Kidney tubule cell (primary cell): Measurements from ENCODE around the gene SRXN1.

Experiments
- DNase-seq: peaks from one replicate; pipeline ENCODE4 v3.0.0-alpha.2; 2018; ENCODE audit warnings: low spot score

The SRXN1 gene

DNA sequence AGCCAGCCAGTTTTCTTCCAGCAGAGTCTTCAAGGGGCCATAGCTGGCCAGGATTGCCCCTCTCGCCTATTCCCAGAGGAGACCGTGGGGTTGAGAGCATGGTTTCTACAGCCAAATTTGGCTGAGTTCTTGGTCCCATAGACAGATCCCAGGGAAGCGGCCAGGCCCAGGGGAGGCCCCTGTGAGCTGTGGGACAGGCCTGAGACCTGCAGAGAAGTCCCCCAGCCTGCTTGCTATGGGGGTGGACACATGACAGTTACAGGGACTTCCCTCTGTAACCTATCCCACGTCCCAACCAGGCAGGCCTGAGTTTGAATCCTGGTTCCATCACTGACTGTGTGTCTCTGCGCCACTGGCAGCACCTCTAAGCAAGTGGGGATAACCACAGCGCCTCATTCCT is 45.5 kb downstream of the SRXN1 start:
- DNase-seq = no peak

DNA sequence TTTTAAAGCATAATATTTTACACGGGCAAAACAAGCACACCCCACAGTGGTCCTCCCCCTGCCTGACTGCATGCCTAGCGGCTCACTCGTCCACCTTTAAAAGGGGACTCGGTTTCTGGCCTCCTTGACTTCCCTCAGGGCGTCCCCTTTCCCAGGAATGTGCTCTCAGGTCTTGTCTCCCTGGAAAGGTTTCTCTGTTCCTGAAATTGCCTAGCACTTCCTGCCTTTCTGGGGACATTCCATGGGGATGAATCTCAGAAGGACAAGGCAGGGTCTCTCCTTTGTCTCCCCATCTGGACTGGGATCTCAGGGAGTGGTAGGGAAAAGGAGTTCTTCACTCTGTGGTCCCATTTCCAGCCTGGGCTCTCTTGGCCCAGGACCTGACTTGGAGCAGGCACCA is 47.8 kb downstream of the SRXN1 start:
- peak; percentile 35 for DNase-seq

DNA sequence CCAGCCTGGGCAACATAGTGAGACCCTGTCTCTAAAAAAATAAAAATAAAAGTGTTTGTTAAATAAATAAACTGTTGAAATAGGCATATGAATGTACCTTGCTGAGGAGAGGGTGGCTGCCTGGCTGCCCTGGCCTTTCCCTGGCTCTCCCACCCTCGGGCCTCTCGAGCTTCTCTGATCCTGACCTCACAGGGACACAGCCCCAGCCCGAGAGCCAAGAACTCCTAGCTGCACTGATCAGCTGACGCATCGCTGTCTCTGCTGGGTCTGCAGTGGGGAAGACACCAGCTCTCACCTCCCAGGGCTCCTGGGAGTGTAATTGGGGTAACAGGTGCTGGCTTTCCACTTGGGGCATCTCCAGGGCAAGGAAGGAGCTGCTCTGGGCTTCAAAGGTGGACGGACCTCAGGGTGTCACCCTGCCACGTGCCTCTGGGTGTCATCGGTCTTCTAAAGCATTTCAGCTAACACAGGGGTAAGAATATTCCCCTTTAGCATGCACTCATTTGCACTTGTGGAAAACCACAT is 49.8 kb downstream of the SRXN1 start:
- DNase-seq = no peak

DNA sequence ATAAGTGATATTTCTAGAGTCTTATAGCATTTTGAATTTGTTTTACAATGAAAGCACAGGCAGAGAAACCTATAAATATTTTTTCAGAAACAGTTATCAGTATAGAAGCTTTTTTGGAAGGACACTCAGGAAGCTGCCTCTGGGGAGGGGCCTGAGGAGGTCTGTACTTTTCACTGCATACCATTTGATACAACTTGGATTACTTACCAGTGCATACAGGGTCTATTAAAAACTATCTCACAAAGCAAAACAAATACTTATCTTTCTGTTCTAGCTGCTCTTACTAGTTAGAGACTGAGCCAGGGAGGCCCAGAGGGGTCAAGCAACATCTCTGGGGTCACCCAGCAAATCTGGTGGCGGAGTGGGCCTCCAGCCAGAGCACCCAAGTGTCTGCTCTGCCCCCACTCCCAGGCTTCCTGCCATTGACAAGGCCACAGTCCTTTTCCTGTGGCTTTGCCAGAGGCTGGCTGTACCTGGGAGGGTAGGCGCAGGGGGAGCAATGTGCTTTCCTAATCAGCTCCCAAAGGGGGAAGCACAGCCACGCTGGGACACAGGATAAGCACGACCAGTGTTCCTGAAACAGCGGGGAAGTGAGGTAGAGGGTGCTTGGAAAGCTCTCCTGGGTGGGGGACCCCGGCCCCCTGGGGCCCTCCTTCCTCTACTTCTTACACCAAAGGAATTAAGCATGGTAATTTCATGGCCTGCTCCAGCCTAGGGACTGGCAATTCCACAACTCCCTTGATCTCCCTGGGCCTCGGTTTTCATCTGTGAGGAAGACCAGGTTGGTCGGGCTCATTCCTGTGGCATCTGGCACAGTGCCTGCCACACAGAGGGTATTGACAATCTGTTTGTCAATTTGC is 50.7 kb downstream of the SRXN1 start:
- DNase-seq = no peak

DNA sequence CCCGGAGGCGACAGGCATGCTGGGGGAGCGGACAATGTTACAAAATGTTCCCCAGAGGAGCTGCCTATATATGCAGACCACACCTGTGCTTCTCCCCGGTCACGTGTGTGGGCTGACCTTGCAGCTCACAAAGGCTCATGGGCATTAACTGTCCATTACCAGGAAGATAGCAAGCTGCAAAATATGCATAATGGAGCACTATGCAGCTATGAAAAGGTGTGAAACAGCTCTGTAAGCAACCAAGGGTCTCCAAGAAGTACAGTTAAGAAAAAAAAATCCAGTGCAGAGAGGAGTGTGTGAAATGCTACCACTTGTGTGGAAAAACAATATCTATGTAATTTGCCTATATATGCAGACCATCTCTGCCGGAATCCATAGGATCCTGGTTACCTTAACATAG is 52.3 kb downstream of the SRXN1 start:
- DNase-seq = no peak

DNA sequence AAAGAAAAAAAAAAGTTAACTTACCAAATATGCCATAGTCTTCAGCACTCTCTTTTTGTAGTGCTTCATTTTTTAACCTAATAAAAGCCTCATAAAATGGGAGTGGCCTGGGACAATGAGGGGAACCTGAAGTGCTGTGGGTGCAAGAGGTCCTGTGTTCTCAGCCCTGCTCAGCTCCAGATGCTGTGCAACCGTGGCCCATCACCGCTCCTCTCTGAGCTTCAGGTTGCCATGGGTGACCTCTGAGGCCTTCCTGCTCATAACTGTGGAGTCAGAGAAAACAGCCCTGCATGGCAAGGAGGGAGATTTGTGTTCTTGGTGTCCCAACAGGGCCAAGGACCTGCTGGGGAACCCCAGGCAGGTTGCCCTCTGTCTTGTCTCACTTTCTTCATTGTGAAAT is 52.9 kb downstream of the SRXN1 start:
- no peak for DNase-seq

DNA sequence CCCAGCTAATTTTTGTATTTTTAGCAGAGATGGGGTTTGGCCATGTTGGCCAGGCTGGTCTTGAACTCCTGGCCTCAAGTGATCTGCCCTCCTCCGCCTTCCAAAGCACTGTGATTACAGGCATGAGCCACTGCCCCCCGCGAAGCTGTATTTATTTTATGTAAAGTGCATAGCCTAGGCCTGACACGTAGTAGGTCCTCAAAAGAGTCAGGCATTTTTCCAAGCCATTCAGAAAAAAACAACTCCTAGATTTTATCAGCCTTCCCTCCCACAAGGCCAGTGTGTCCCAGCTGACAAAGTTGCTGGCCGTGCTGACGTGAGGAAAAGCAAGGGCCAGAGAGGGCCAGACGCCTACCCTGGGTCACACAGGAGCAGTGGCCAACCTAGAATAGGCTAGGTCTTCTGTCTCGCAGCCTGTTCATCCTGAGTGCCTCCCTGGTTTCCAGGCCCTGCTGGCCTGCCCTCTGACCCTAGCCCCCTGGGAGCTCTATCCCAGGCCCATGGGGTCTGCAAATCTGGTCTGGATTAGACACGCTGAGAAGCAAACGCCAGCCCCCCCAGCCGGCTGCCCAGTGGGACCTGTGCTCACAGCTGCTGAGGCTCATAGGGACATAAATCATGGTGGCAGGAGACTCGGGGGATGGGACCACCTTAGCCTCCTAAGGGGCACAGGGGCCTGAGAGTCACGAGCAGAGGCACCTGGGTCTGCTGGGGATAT is 54.7 kb downstream of the SRXN1 start:
- DNase-seq = no peak

DNA sequence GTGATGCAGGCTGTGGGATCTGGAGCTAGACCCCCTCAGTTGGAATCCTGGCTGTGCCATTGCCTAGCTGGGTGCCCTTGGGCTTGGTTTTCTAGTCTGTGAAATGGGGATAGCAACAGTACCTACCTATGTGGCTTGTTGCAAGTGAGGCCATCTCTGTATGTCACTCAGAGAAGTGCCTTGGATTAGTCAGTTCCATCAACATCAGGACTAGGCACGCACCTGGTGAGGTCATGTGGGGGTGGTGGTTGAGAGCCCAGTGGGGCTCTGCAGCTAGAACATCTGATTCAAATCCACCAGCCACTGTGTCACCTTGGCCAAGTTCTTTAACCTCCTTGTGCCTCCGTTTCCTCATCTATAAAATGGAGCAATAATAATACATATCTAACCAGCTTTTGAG is 55.4 kb downstream of the SRXN1 start:
- DNase-seq = no peak
